Loucy (cell line): ENCODE measurements around the gene CPEB3.
"Not testable (repeated sequence)": the region's sequence is repeated elsewhere in the genome, so short reads cannot be mapped to it uniquely, and the experiment has no call there.

Experiments used
- H2AFZ ChIP-seq: fragments of 200-600 bp; sonication (generic); 2 replicates; pipeline ENCODE4 v1.6.0; 2016; ENCODE audit warnings: antibody characterized with exemption, mild to moderate bottlenecking, low read length, moderate library complexity
- H3F3A ChIP-seq: fragments of 200-600 bp; 2 replicates; pipeline ENCODE4 v1.6.0; 2016; ENCODE audit warnings: antibody characterized with exemption, low read depth, mild to moderate bottlenecking
- H3K27me3 ChIP-seq: fragments of 200-600 bp; sonication (generic); 2 replicates; pipeline ENCODE4 v1.6.1; 2014; ENCODE audit warnings: low read length, mild to moderate bottlenecking; ENCODE audit not compliant: insufficient read depth, poor library complexity, severe bottlenecking
- H3K36me3 ChIP-seq: fragments of 200-600 bp; sonication (generic); 2 replicates; pipeline ENCODE4 v1.6.1; 2016; ENCODE audit warnings: low read length; ENCODE audit not compliant: insufficient read depth
- H3K4me1 ChIP-seq: fragments of 200-600 bp; sonication (generic); 2 replicates; pipeline ENCODE4 v1.5.1; 2014; ENCODE audit warnings: low read length, mild to moderate bottlenecking; ENCODE audit not compliant: insufficient read depth, poor library complexity, severe bottlenecking
- H3K4me2 ChIP-seq: fragments of 200-600 bp; sonication (generic); 2 replicates; pipeline ENCODE4 v1.6.0; 2014; ENCODE audit warnings: antibody characterized with exemption, low read length, low read depth, mild to moderate bottlenecking; ENCODE audit not compliant: poor library complexity, severe bottlenecking
- H3K4me3 ChIP-seq: fragments of 200-600 bp; sonication (generic); 2 replicates; pipeline ENCODE4 v1.5.1; 2014; ENCODE audit warnings: low read length, mild to moderate bottlenecking, mixed read lengths; ENCODE audit not compliant: poor library complexity, severe bottlenecking
- H3K79me2 ChIP-seq: fragments of 200-600 bp; sonication (generic); 2 replicates; pipeline ENCODE4 v1.6.1; 2014; ENCODE audit warnings: low read length; ENCODE audit not compliant: insufficient read depth
- H3K9ac ChIP-seq: fragments of 200-600 bp; sonication (generic); 2 replicates; pipeline ENCODE4 v1.6.0; 2014; ENCODE audit warnings: mild to moderate bottlenecking, low read depth, low read length, moderate library complexity; ENCODE audit not compliant: poor library complexity, severe bottlenecking
- H3K9me2 ChIP-seq: fragments of 200-600 bp; sonication (generic); replicated peaks from 2 replicates; pipeline ENCODE4 v1.6.1; 2016; ENCODE audit warnings: low read depth, low read length, mixed read lengths
- H3K9me3 ChIP-seq: fragments of 200-600 bp; sonication (generic); 2 replicates; pipeline ENCODE4 v1.6.1; 2014; ENCODE audit warnings: mild to moderate bottlenecking, antibody characterized with exemption, low read length, low read depth; ENCODE audit not compliant: insufficient read depth
- H4K20me1 ChIP-seq: fragments of 200-600 bp; sonication (generic); 2 replicates; pipeline ENCODE4 v1.6.0; 2014; ENCODE audit warnings: antibody characterized with exemption, low read length, mild to moderate bottlenecking; ENCODE audit not compliant: insufficient read depth, poor library complexity, severe bottlenecking
- CTCF ChIP-seq: fragments of 200-600 bp; sonication (generic); conservative IDR thresholded peaks from 2 replicates; pipeline ENCODE4 v1.5.1; 2014; ENCODE audit warnings: mild to moderate bottlenecking, antibody characterized with exemption, low read length
- EZH2phosphoT487 ChIP-seq: fragments of 200-600 bp; IDR thresholded peaks from 2 replicates; pipeline ENCODE4 v1.6.1; 2018; ENCODE audit warnings: antibody characterized with exemption, mild to moderate bottlenecking, moderate library complexity, borderline replicate concordance

CPEB3 gene

GRCh38 chr10:92219559-92219958 lies 71.3 kb downstream of the CPEB3 start:
- no peaks in the 10 kb centered on the region for H3K9me3 ChIP-seq
- H3K4me1 ChIP-seq, result no peaks in the 10 kb centered on the region
- no peak overlapping the region for H3K4me2 ChIP-seq
- H3K9me2 ChIP-seq, result no peaks in the 10 kb centered on the region
- no peaks in the 10 kb centered on the region for H4K20me1 ChIP-seq
- H3K27me3 ChIP-seq, result no peaks in the 10 kb centered on the region
- H2AFZ ChIP-seq, result no peak overlapping the region
- H3F3A ChIP-seq, result no peaks in the 10 kb centered on the region
- H3K79me2 ChIP-seq, result no peaks in the 10 kb centered on the region
- no peaks in the 10 kb centered on the region for H3K36me3 ChIP-seq
- H3K4me3 ChIP-seq, result no peak overlapping the region
- TF ChIP-seq EZH2phosphoT487 (no peak), CTCF (no peak)
- no peak overlapping the region for H3K9ac ChIP-seq

GRCh38 chr10:92218569-92218968 lies 72.3 kb downstream of the CPEB3 start:
- H3K79me2 ChIP-seq, result no peaks in the 10 kb centered on the region

GRCh38 chr10:92216608-92217007 lies 74.3 kb downstream of the CPEB3 start:
- H2AFZ ChIP-seq, H3K4me3 ChIP-seq, H4K20me1 ChIP-seq, H3K9me3 ChIP-seq, H3K27me3 ChIP-seq, H3K36me3 ChIP-seq, H3K79me2 ChIP-seq, H3K9ac ChIP-seq, H3K4me1 ChIP-seq, H3F3A ChIP-seq, H3K9me2 ChIP-seq, H3K4me2 ChIP-seq: not testable (repeated sequence)

More at GRCh38 chr10:92218569-92218968, 72.3 kb downstream of the CPEB3 start:
- no peak overlapping the region for H3K4me3 ChIP-seq
- H3K9me2 ChIP-seq, result no peaks in the 10 kb centered on the region
- no peaks in the 10 kb centered on the region for H4K20me1 ChIP-seq
- no peaks in the 10 kb centered on the region for H3F3A ChIP-seq
- no peak overlapping the region for H2AFZ ChIP-seq
- no peaks in the 10 kb centered on the region for H3K4me1 ChIP-seq
- no peaks in the 10 kb centered on the region for H3K9me3 ChIP-seq
- H3K9ac ChIP-seq, result no peak overlapping the region
- H3K36me3 ChIP-seq, result no peaks in the 10 kb centered on the region
- H3K4me2 ChIP-seq, result no peak overlapping the region
- H3K27me3 ChIP-seq, result no peaks in the 10 kb centered on the region
- no peak for TF ChIP-seq CTCF
- no peak for TF ChIP-seq EZH2phosphoT487

GRCh38 chr10:92215222-92215621 lies 75.7 kb downstream of the CPEB3 start:
- not testable (repeated sequence) for H2AFZ ChIP-seq, H3K4me1 ChIP-seq, H3K27me3 ChIP-seq, H3K9me2 ChIP-seq, H3K9me3 ChIP-seq, H3K4me3 ChIP-seq, H3K4me2 ChIP-seq, H3K36me3 ChIP-seq, H4K20me1 ChIP-seq, H3K9ac ChIP-seq, H3F3A ChIP-seq, H3K79me2 ChIP-seq
